CD4-positive, alpha-beta T cell treated with Interleukin-1 beta for 1 hour (primary cell): ENCODE data around the gene TP53I3.
A peak's percentile ranks its signal among the peaks of the same experiment; 100 is the strongest.
"Not testable (repeated sequence)": the region's sequence is repeated elsewhere in the genome, so short reads cannot be mapped to it uniquely, and the experiment has no call there.

Experiments
- DNase-seq, 2 donors: peaks; one replicate each; pipeline ENCODE4 v3.0.0-alpha.2; 2020 to 2022

Gene TP53I3

DNA sequence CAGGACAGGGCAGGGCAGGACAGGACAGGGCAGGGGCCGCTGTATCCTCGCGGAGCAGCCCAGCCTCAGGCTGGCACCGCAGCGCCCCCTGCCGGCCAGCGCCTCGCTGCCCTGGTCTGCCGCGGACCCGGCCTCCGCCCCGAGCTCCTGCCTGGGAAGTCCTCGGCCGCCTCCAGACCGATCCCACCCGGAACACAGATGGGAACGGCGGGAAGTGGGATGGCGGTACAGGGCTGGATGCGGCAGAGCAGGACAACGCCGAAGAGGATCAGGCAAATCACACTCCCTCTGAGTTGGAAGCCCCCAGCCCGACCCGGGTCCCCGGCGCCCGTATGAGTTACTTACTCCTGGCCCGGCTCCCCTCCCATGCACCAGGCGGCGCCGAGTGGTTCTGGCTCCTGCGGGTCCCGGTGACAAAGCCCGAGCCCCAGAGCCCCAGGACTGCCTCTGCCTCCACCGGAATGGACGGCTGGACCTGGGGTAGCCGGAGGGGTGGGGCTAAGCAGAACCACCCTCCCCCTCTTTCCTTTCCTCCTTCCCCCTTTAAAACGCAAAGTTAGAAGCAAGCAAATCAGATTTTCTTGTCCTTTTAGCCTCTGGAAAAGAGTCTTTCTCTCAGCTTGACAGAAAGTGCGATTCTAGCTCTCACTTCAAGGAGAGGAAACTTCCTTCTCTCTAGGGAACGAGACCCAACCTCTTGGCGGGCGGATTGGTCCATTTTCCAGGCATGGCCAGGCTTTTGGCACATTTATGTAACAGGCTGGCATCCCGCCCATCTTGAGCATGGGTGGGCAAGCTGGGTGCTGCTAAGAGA, at the start of gene TP53I3:
TSS of gene TP53I3 (minus strand) at position 449 of the 814 bp plus-strand sequence. CDS start 508 bp downstream, outside the sequence.
- DNase-seq = peak; percentile 79

- no peak for DNase-seq
These were observed 47.9 kb upstream of the TP53I3 start for GRCh38 chr2:24132543-24132942.

- DNase-seq = no peak
These were observed 41.3 kb upstream of the TP53I3 start for GRCh38 chr2:24125956-24126355.

DNA sequence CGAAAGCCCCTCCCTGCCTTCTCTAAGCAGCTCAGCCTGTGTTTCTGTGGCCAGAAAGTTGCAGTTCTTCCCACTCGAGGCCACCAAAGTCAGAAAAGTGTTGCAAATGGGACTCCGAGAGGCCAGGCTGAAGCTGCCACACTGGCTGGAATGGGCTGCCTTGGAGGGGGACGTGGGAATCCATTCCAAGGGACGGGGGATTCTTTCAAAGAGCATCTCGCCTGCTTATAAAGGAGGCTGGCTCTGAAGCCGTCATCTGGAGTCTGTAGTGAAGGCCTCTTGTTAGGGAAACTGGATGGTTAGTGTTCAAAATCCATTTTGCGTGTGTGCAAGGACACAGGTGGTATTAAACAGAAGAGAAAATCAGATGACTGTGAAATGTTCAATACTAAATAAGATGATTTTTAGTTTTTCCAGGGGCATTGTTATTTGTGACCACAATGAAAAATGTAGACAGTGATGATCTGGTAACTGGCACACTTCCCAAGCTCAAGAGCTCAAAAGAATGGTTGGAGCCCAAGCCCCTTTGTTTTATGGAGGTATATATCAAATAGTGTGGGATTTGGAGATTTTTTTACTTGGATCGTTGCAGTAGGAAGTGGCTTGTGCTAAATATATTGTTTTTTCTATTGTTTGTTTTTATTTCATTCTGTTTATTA, 39.4 kb upstream of the TP53I3 start:
- DNase-seq = no peak

DNA sequence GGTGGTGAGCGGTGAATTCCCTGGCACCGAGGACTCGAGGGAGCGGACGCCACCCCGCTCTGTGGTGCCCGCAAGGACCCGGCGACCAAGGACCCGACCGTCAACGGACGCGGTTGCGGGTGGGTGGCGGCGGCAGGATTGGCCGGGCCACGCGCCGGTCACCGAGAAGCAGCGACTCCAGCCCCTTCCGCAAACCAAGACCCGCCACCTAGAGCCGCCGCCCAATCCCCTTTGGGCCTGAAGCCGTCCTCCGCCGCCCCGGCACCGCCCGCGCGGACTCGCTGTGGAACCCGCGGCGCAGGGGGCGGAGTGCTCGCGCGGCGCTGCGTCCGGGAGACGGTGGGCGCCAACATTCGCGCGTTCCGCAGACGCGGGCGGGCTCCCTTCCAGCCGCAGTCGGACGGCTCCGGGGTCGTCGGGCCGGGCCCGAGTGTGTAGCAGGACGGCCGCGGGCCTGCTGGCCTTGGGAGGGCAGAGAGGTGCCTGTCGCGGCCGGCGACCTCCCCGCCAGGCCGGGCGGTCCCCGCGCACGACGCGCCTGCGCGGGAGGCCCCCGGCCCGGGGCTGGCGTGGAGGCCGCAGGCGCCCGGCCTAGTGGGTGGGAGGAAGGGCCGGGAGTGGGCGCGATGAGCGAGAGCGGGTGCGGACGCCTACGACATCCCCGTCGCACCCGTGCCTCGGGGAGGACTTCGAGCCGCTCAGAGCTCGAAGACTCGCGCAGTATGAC, 38.7 kb upstream of the TP53I3 start, which contains the start of the genes FAM228B and PFN4:
TSS of gene FAM228B (plus strand) at position 275 of the 727 bp plus-strand sequence. CDS start 893 bp downstream, outside the sequence.
TSS of gene PFN4 (minus strand) at position 140 of the 727 bp plus-strand sequence. CDS start 799 bp downstream, outside the sequence.
- peak; percentile 60 to 72 for DNase-seq

GRCh38 chr2:24122366-24123194, 37.9 kb upstream of the TP53I3 start:
- DNase-seq = no peak

DNA sequence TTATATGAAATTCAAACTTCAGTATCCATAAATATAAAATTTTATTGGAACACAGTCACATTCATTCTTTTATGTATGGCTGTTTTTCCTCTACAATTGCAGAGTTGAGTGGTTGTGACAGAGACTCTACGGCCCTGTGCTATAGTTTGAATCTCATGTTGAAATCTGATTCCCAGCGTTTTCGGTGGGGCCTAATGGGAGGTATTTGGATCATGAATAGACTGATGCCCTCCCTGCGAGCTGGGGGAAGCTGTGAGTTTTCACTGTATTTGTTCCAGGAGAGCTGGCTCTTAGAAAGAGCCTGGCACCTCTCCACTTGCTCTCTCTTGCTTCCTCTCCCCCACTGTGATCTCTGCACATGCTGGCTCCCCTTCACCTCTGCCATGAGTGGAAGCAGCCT, 36.8 kb upstream of the TP53I3 start:
- no peak for DNase-seq

DNA sequence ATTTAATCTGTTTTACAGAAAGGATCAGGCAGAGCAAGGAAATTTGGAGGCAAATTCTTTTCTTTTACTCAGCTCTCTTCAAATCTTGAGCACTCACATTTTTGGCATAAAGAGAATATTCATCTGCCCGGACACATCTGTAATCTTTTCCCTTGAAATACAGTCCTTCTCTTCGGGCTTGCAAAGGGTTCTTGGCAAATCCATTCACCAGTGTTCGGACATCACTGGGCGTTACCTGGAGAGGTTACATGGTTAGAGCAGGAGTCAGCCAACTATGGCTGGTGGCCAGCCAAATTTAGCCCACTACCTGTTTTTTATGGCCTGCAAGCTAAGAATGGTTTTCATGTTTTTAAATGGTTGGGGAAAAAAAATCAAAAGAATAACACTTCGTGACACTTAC, 36.4 kb upstream of the TP53I3 start:
- no peak for DNase-seq

DNA sequence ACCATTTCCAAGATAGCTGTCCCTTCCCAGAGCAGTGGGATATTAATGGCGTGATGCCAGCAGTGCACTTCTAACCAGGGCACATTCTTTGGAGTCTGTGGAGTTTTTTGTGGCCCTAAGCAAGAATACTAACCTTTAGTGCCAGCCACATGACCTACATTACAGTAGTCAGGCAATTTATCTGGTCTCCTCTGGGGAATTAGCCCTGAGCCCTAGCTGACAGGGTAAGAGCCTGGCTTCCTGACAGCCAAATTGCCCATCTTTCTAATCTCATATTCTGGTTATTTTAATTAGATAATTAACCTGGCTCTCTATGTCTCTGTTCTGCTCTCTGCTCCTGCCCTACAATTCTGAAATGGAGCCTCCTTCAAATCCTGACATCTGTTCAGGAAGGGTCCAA, 33.3 kb upstream of the TP53I3 start:
- no peak for DNase-seq

GRCh38 chr2:24115057-24115456, 30.4 kb upstream of the TP53I3 start:
- DNase-seq = no peak

DNA sequence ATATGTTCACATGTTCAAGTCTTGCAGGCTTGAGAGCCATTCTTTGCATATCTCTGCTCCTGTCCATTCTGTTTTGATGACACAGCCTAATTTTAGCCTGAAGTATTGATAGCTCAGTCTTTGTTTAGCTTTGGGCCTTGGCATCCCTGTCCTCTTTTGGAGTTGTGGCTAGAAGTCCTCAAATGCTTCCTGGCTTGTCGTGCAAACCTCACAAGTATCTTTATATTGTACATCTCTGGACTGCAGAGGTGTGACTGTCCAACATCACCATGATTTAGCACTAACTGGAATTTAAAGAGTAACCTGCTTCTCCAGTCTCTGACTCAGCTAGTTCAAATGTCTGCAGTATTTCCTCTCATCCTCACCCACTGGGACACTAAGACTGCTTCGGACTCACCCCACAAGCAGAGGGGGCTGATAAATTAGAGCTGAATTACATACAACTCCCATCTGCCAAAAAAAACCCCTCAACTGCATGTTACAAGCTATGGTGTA, 26.8 kb upstream of the TP53I3 start:
- DNase-seq = no peak

- DNase-seq = no peak
These were observed 26.1 kb upstream of the TP53I3 start for GRCh38 chr2:24110660-24111303.

DNA sequence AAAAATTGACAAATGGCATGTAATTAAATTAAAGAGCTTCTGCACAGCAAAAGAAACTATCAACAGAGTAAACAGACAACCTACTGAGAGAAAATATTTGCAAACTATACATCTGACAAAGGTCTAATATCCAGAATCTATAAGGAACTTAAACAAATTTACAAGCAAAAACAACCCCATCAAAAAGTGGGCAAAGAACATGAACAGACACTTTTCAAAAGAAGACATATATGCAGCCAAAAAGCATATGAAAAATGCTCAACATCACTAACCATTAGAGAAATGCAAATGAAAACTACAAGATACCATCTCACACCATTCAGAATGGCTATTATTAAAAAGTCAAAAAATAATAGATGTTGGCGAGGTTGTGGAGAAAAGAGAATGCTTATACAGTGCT, 24.8 kb upstream of the TP53I3 start:
- not testable (repeated sequence) for DNase-seq

- no peak for DNase-seq
These were observed 22.7 kb upstream of the TP53I3 start for GRCh38 chr2:24107336-24107735.

GRCh38 chr2:24106786-24107185, 22.2 kb upstream of the TP53I3 start:
- DNase-seq = no peak

DNA sequence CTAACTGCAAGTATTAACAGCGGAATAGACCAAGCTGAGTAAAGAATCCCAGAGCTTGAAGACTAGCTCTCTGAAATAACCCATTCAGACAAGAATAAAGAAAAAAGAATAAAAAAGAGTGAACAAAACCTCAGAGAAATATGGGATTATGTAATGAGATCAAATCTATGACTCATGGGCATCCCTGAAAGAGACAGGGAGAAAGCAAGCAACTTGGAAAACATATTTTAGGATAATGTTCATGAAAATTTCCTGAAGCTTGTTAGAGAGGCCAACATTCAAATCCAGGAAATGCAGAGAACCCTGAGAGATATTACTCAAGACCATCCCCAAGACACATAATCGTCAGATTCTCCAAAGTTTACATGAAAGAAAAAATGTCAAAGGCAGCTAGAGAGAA, 21.2 kb upstream of the TP53I3 start:
- DNase-seq = no peak

DNA sequence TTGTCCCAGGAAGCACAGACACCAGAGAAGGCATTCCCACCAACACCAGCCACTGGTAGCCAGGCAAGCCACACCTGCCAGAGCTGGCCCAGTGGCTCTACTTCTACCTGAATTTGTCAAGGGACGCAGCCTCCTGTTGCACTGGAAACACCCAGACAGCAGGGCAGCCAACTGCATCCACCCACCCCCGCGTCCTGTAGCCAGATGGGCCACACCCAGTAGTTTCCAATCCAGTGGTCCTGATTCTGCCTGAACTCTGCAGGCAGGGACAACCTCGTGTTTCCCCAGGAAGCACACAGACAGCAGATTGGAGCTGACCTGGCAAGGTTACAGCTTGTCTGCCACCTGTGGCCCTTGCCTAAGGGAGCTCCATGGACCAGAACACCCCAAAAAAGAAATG, 20.3 kb upstream of the TP53I3 start:
- DNase-seq = no peak

- no peak for DNase-seq
These were observed 19.5 kb upstream of the TP53I3 start for GRCh38 chr2:24104110-24104650.

GRCh38 chr2:24102677-24103076, 18.0 kb upstream of the TP53I3 start:
- no peak for DNase-seq

DNA sequence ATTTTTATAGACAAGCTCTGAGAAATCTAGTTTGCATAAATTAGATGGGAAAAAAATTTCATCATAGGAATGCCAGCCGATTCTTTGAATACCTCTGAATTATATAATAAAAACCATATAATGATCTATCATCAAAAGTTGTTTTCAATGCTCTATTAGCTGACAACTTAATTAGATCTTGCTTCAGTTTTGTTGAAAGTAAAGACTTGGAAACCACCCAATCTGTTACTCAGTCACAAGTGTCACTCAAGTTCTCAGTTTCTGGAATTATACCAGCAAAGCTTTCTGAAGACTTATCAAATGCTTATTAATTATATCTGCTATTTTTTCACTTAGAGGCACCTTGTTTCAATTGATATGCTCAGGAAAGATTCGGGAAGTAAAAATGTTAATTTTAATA, 17.4 kb upstream of the TP53I3 start:
- no peak for DNase-seq

- DNase-seq = not testable (repeated sequence)
These were observed 16.1 kb upstream of the TP53I3 start for GRCh38 chr2:24100732-24101131.
